ENCODE measurements around the gene DLGAP3. TPM values are rescaled to one million over a fixed set of nuclear protein-coding genes. Genes with fewer than 3 reads are reported as not detected.

The DLGAP3 gene
- total RNA-seq, 4 donors from 2014 or later = 0.18 to 0.19 TPM; not detected in 2

DNA sequence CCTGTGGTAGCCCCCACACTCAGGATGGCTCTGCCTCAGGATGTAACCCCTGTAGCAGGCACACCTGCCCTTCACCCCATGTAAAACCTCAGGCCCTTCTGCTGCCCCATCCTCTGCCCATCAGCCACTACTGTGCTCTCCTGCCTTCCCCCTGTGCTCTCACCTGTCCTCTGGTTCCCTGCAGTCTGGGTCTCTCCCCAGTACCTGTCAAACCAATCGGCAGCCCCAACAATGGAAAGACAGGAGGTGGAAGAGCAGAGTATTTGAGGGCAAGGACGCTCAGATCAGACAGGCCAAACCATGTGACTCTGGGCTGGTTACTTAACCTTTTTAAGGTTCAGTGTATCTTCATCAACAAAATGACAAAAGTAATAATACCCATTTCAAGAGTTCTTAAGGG is 100.8 kb downstream of the DLGAP3 start:
- TF ChIP-seq, protein P1, sequence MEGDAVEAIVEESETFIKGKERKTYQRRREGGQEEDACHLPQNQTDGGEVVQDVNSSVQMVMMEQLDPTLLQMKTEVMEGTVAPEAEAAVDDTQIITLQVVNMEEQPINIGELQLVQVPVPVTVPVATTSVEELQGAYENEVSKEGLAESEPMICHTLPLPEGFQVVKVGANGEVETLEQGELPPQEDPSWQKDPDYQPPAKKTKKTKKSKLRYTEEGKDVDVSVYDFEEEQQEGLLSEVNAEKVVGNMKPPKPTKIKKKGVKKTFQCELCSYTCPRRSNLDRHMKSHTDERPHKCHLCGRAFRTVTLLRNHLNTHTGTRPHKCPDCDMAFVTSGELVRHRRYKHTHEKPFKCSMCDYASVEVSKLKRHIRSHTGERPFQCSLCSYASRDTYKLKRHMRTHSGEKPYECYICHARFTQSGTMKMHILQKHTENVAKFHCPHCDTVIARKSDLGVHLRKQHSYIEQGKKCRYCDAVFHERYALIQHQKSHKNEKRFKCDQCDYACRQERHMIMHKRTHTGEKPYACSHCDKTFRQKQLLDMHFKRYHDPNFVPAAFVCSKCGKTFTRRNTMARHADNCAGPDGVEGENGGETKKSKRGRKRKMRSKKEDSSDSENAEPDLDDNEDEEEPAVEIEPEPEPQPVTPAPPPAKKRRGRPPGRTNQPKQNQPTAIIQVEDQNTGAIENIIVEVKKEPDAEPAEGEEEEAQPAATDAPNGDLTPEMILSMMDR (IDR thresholded peaks at IDR 0.05) = no peak
- TF ChIP-seq POLR2A (IDR thresholded peaks at IDR 0.05) = no peak
- H3K36me3 ChIP-seq = no peaks in the 10 kb centered on the region
- peaks cover 0 to 23% (median 0%) of the 10 kb centered on the region in 3 donors for H3K4me1 ChIP-seq
- H3K9me3 ChIP-seq = no peaks in the 10 kb centered on the region
- 50 to 83% methylated on average over 2 of the region's 2 CpGs for WGBS, 2 donors
- intact Hi-C loops (cut with DNase I) = no loop called here
- H3K27me3 ChIP-seq = no peaks in the 10 kb centered on the region
- H3K4me3 ChIP-seq = no peak overlapping the region
- no peak for DNase-seq
- H3K27ac ChIP-seq = peak overlapping the region in 1 of 4 donors; percentile 0

DNA sequence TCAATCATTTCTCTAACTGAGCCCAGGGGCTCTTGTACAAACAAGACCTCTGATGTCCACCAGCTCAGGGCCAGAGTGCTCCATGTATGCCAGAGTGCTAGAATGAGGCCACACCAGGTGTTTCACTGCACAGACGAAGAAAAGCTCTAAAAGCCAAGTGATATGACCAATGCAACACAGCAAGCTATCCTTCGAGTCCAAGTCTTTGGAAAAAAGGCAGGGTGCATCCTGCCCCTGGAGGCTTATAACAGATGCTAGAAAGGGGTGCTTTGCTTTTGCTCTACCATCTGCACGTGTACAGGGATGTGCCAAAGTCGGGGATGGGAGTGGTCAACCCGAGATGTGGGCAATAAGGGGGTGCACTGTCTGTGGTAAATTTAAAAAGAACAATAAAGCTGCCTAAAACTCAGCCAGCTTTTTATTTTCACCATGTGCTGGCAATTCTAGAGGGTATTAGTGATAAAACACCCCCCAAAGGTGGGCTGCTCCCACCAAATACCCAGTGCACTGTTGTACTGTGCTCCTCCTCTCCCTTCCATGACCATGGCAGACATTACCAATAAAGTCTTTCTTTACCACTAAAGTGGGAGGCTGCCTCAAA is 102.0 kb downstream of the DLGAP3 start:
- WGBS, 2 donors = 71 to 74% methylated on average over 5 of the region's 5 CpGs

GRCh38 chr1:34825455-34826091 is 103.9 kb downstream of the DLGAP3 start:
- Histone ChIP-seq H3K36me3 (no peaks in the 10 kb centered on the region), H3K9me3 (no peaks in the 10 kb centered on the region), H3K4me3 (no peak overlapping the region), H3K27me3 (no peaks in the 10 kb centered on the region), H3K4me1 (peaks cover 0 to 9% (median 0%) of the 10 kb centered on the region in 3 donors), H3K27ac (peak overlapping the region in 1 of 4 donors; percentile 18)
- DNase-seq = no peak
- TF ChIP-seq, protein P1 (IDR thresholded peaks at IDR 0.05) = no peak
- no peak for TF ChIP-seq POLR2A (IDR thresholded peaks at IDR 0.05)
- intact Hi-C loops (cut with DNase I) = no loop called here
- WGBS, 2 donors = 92 to 100% methylated on average over 1 to 2 of the region's 11 CpGs

More for the DNA sequence above, 102.0 kb downstream of the DLGAP3 start:
- Histone ChIP-seq H3K4me1 (peaks cover 0 to 18% (median 0%) of the 10 kb centered on the region in 3 donors), H3K36me3 (no peaks in the 10 kb centered on the region), H3K4me3 (no peak overlapping the region), H3K27ac (no peak overlapping the region), H3K9me3 (no peaks in the 10 kb centered on the region), H3K27me3 (no peaks in the 10 kb centered on the region)
- no peak for TF ChIP-seq POLR2A (IDR thresholded peaks at IDR 0.05)
- TF ChIP-seq, protein P1 (IDR thresholded peaks at IDR 0.05) = no peak
- intact Hi-C loops (cut with DNase I) = no loop called here
- no peak for DNase-seq

DNA sequence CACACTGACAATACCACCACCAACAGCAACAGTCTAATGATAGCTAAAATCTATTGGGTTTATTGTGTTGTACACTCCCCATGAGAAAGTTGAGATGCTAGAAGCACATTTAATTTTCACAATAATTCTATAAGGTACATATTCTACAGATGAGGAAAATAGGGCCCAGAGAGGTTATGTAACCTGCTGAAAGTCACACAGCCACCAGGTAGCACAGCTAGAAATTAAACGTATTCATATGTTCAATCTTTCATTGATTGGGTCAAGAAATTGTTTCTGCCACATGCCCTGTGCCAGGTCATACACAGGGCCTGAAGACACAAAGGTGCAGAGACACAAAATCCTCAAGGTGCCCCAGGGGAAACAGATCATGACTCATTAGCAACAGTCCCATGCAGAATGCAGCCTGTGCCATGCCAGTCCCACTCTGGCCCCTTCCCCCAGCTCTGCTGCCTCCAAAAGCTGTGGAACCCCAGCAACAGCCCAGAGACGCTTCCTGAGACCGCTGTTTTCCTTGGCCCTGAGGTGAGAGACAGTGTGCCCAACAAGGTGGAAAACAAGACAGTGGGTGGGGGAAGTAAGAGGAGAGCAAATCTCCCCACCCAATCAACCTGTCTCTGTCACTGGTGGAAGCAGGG is 104.5 kb downstream of the DLGAP3 start:
- no peak for DNase-seq
- 57 to 79% methylated on average over 1 of the region's 3 CpGs for WGBS, 2 donors
- no peak overlapping the region for H3K4me3 ChIP-seq

More for the DNA sequence above, 104.5 kb downstream of the DLGAP3 start:
- no peaks in the 10 kb centered on the region for H3K27me3 ChIP-seq
- peak overlapping the region in 1 of 4 donors; percentile 18 for H3K27ac ChIP-seq
- TF ChIP-seq, protein P1 (IDR thresholded peaks at IDR 0.05) = no peak
- no peak for TF ChIP-seq POLR2A (IDR thresholded peaks at IDR 0.05)
- H3K36me3 ChIP-seq = no peaks in the 10 kb centered on the region
- peaks cover 0 to 9% (median 0%) of the 10 kb centered on the region in 3 donors for H3K4me1 ChIP-seq
- no peaks in the 10 kb centered on the region for H3K9me3 ChIP-seq
- intact Hi-C loops (cut with DNase I) = no loop called here
